Measurements from ENCODE around the gene TTC23. TPM values are rescaled to one million over a fixed set of nuclear protein-coding genes. Genes with fewer than 3 reads are reported as not detected.
A peak's percentile ranks its signal among the peaks of the same experiment; 100 is the strongest.

TTC23 gene
- total RNA-seq, 4 donors from 2014 or later = 19.9 to 45.3 (median 34.0) TPM

DNA sequence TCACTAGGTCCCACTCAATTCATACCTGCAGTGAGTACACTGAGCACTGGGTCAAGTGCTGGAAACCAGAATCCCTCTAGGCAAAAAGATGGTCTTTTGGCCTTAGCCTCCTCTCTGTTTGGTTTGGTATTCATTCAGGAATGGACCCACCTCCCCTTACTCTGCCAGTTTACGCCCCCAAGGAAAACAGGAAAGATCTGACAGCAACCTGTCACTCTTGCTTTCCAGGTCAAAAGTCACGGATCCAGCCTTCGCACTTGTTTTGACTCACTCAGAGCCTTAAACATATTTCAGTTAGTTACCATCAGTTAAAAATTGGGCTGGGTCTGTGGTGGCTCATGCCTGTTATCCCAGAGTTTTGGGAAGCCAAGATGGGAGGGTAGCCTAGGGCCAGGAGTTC is 76.4 kb downstream of the TTC23 start:
- Histone ChIP-seq H3K27ac (peak overlapping the region in 1 of 3 donors; percentile 39), H3K4me3 (replicated peaks in 1 of 3) (no peak overlapping the region), H3K4me1 (peaks cover 21 to 23% of the 10 kb centered on the region in 2 donors), H3K27me3 (no peaks in the 10 kb centered on the region), H3K36me3 (no peaks in the 10 kb centered on the region), H3K9me3 (no peaks in the 10 kb centered on the region)
- WGBS, 2 donors = 90 to 97% methylated on average over 3 of the region's 3 CpGs
- intact Hi-C loops (cut with DNase I) = no loop called here
- TF ChIP-seq, protein P1, sequence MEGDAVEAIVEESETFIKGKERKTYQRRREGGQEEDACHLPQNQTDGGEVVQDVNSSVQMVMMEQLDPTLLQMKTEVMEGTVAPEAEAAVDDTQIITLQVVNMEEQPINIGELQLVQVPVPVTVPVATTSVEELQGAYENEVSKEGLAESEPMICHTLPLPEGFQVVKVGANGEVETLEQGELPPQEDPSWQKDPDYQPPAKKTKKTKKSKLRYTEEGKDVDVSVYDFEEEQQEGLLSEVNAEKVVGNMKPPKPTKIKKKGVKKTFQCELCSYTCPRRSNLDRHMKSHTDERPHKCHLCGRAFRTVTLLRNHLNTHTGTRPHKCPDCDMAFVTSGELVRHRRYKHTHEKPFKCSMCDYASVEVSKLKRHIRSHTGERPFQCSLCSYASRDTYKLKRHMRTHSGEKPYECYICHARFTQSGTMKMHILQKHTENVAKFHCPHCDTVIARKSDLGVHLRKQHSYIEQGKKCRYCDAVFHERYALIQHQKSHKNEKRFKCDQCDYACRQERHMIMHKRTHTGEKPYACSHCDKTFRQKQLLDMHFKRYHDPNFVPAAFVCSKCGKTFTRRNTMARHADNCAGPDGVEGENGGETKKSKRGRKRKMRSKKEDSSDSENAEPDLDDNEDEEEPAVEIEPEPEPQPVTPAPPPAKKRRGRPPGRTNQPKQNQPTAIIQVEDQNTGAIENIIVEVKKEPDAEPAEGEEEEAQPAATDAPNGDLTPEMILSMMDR (IDR thresholded peaks at IDR 0.05) = no peak
- TF ChIP-seq POLR2A (IDR thresholded peaks at IDR 0.05) = no peak
- no peak for DNase-seq

DNA sequence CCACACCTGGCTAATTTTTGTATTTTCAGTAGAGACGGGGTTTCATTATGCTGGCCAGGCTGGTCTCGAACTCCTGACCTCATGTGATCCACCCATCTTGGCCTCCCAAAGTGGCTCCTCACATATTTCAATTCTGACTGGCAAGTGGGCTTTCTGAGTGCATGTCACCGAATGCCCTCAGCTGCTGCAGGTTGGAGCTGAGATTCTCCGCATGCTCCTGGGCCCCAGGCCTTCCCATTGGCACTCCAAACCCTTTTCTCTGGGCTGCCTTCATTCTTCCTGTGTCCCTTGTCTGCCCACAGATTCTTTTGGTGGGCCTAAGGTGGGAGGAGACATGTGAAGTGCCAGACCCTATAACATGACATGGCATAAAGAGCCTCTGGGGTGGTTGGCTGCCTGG is 77.2 kb downstream of the TTC23 start:
- peak overlapping the region in 1 of 3 donors; percentile 39 for H3K27ac ChIP-seq
- TF ChIP-seq, protein P1 (IDR thresholded peaks at IDR 0.05) = no peak
- TF ChIP-seq POLR2A (IDR thresholded peaks at IDR 0.05) = no peak
- peaks cover 21 to 26% of the 10 kb centered on the region in 2 donors for H3K4me1 ChIP-seq
- H3K9me3 ChIP-seq = no peaks in the 10 kb centered on the region
- no peak overlapping the region for H3K4me3 ChIP-seq (replicated peaks in 1 of 3)
- WGBS, 2 donors = 94 to 96% methylated on average over 3 to 4 of the region's 4 CpGs
- no peaks in the 10 kb centered on the region for H3K27me3 ChIP-seq
- intact Hi-C loops (cut with DNase I) = no loop called here
- no peaks in the 10 kb centered on the region for H3K36me3 ChIP-seq
- DNase-seq = no peak

DNA sequence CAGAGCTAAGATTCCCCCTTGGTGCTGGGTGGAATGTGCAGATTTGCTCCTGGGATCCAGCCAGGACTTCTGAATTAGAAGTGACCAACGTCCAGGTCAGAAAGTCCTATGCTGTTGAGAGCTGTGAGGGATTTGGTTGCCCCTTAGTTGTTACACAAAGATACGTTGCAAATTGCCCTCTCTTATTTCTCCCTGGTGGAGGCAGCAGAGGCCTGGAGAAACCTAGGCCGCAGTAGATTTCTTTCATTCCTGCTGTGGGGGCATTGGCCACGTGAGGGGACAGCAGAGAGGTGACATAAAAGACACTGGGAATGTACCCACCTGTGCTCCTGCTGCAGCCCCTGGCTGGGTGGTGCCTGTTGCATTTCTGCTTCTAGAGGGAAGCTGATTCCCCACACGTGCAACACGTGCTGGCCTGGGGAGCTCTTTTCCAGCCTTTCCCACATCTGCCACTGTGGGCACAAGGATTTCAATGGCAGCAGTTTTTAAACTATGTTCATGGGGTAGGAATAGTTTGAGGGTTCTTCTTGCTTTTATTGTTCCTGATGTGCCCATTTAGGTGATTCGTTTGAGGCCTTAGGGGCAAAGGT is 78.8 kb downstream of the TTC23 start:
- Histone ChIP-seq H3K4me3 (replicated peaks in 1 of 3) (no peak overlapping the region), H3K4me1 (peaks cover 21 to 27% of the 10 kb centered on the region in 2 donors), H3K27ac (peak overlapping the region; percentile 80 to 95 (median 86)), H3K27me3 (no peaks in the 10 kb centered on the region), H3K36me3 (no peaks in the 10 kb centered on the region), H3K9me3 (no peaks in the 10 kb centered on the region)
- peak in 1 of 2 donors; percentile 31 for DNase-seq
- intact Hi-C loops (cut with DNase I) = no loop called here
- 64 to 76% methylated on average over 5 to 7 of the region's 7 CpGs for WGBS, 2 donors
- TF ChIP-seq, protein P1 (IDR thresholded peaks at IDR 0.05) = no peak
- no peak for TF ChIP-seq POLR2A (IDR thresholded peaks at IDR 0.05)

DNA sequence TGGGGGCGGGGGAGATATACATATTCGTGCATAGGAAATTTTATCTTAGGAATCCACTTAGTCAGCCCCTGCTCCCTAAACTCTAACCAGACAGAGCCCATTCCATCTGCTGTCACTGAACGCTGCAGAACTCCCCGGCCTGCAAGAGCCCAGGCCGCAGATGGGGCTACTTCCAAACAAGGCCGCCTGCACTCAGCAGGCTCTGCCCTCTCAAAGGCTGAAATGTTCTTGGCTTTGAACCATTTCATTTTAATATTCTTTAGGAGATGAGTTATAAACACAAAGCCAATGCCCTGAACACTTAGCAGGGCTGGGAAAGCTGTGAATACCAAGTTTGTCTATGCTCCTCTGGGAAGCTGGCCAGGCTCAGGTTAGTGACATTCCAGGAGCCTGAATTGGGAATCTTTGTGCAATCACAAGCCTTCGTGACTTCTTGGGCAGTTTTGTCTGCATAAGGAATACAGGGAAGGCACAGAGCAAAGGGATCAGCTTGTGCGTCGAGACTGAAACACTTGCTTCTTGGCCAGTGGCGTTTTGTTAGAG is 79.5 kb downstream of the TTC23 start:
- Histone ChIP-seq H3K4me1 (peaks cover 21 to 27% of the 10 kb centered on the region in 2 donors), H3K27ac (peak overlapping the region; percentile 80 to 95 (median 86)), H3K4me3 (replicated peaks in 1 of 3) (no peak overlapping the region), H3K36me3 (no peaks in the 10 kb centered on the region), H3K27me3 (no peaks in the 10 kb centered on the region), H3K9me3 (no peaks in the 10 kb centered on the region)
- TF ChIP-seq POLR2A (IDR thresholded peaks at IDR 0.05) = peak in 1 of 2 donors; percentile 47
- TF ChIP-seq, protein P1 (IDR thresholded peaks at IDR 0.05) = no peak
- DNase-seq = peak; percentile 81 to 88
- WGBS, 2 donors = 41 to 55% methylated on average over 10 of the region's 10 CpGs
- intact Hi-C loops (cut with DNase I) = no loop called here

Measured in thyroid gland (tissue), 4 donors.